Measurements from ENCODE around the gene KDM4F.

The KDM4F gene

DNA sequence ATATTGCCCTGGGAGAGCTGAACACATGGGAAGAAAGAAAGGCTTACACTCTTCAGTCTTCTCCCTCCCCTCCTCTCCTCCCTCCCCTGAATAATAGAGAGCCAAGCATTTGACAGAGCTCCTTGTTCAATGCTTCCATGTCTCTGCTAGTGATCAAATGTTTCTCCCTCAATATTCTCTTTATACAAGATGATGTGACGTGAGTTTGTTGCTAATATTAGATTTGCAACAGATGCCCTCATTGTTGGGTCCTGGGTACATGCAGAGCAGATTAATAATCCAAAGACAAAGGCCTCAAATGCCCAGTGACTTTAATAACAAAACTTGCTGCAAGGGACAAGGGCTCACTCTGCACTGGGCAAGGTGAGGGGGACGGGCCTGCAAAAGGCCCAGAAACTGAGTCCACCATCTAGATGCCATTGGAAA lies 33.4 kb downstream of the KDM4F start:
- no peaks in the 10 kb centered on the region for H3K36me3 ChIP-seq (ENCODE audit: control insufficient read depth, insufficient read depth, low read length)
- no peak overlapping the region for H3K4me2 ChIP-seq (ENCODE audit: low read length)
- H3K9ac ChIP-seq: no peak overlapping the region
- no peak overlapping the region for H3K27ac ChIP-seq
- no peaks in the 10 kb centered on the region for H3K79me2 ChIP-seq
- H3K27me3 ChIP-seq (ENCODE audit: control insufficient read depth, insufficient read depth, low read length): no peaks in the 10 kb centered on the region
- no peaks in the 10 kb centered on the region for H3K9me3 ChIP-seq (ENCODE audit: control insufficient read depth, low read length)
- H3K4me3 ChIP-seq (ENCODE audit: low read depth, low read length): no peak overlapping the region
- no peak for TF ChIP-seq CTCF (IDR thresholded peaks at IDR 0.05)
- H2AFZ ChIP-seq: no peak overlapping the region
- H3K4me1 ChIP-seq: no peaks in the 10 kb centered on the region

- H3K36me3 ChIP-seq (ENCODE audit: control insufficient read depth, insufficient read depth, low read length): no peaks in the 10 kb centered on the region
- no peaks in the 10 kb centered on the region for H3K27me3 ChIP-seq (ENCODE audit: control insufficient read depth, insufficient read depth, low read length)
- no peak overlapping the region for H3K27ac ChIP-seq
- no peak overlapping the region for H3K4me3 ChIP-seq (ENCODE audit: low read depth, low read length)
- no peaks in the 10 kb centered on the region for H3K79me2 ChIP-seq
- H2AFZ ChIP-seq: no peak overlapping the region
- H3K9me3 ChIP-seq (ENCODE audit: control insufficient read depth, low read length): no peaks in the 10 kb centered on the region
- no peaks in the 10 kb centered on the region for H3K4me1 ChIP-seq
- no peak overlapping the region for H3K4me2 ChIP-seq (ENCODE audit: low read length)
- H3K9ac ChIP-seq: no peak overlapping the region
- TF ChIP-seq CTCF (IDR thresholded peaks at IDR 0.05): no peak
These were observed 35.3 kb downstream of the KDM4F start for GRCh38 chr11:95084509-95084908.

DNA sequence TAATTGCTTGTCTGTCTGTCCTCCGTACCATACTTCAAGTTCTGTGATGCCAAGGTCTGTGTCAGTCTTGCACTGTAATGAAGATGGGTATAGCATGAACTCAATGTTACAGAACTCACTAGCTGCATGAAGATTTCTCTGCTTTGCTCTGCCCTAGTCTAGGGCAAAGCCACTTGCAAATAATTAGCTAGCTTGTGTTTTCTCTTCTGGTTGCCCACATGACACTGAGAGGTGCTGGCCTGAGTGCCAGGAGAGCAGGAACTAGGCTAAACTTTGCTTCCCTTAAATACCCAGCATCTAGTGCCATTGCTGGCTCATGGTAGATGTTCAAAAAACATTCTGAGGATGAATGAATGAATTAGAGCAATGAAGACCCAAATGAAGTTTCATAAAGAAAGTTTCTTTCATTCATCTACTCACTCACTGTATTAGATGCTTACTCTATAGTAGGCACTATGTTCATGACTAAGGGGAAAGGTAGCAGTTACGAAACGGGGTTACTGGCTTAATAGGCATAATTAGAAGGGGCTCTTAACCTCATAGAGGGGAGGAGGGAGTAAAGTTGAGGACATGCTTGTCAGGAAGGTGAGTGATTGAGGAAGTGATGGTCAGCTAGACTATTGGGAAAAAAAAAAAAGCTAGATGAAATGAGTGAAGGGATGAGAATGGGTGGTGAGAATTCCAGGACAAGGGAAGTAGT lies 36.0 kb downstream of the KDM4F start:
- Histone ChIP-seq H3K4me2 (ENCODE audit: low read length) (no peak overlapping the region), H3K27me3 (ENCODE audit: control insufficient read depth, insufficient read depth, low read length) (no peaks in the 10 kb centered on the region), H3K36me3 (ENCODE audit: control insufficient read depth, insufficient read depth, low read length) (no peaks in the 10 kb centered on the region), H3K79me2 (no peaks in the 10 kb centered on the region), H3K9me3 (ENCODE audit: control insufficient read depth, low read length) (no peaks in the 10 kb centered on the region), H3K4me3 (ENCODE audit: low read depth, low read length) (no peak overlapping the region), H3K9ac (no peak overlapping the region), H3K27ac (no peak overlapping the region), H2AFZ (no peak overlapping the region), H3K4me1 (no peaks in the 10 kb centered on the region)
- no peak for TF ChIP-seq CTCF (IDR thresholded peaks at IDR 0.05)

DNA sequence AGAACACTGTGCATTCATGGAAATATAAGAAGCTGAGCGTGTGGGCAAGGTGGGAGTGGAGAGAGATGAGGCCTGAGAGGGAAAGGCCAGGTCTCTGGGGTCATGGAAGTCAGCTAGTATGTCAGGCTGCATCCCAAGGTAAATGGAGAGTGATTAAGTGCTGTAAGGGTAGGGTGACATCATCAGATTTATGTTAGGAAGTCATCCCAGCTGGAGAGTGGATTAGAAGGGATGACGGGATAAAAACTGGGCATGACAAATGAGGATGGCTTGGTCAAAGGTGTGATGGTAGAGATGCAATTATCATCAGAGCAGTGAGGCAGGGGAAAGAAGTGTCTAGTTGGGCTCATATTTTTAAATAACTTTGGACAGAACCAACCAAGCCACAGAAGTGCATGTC lies 36.9 kb downstream of the KDM4F start:
- TF ChIP-seq CTCF (IDR thresholded peaks at IDR 0.05): no peak
- Histone ChIP-seq H3K4me1 (peaks cover 3% of the 10 kb centered on the region), H3K27ac (no peak overlapping the region), H3K79me2 (no peaks in the 10 kb centered on the region), H3K36me3 (ENCODE audit: control insufficient read depth, insufficient read depth, low read length) (no peaks in the 10 kb centered on the region), H3K9me3 (ENCODE audit: control insufficient read depth, low read length) (no peaks in the 10 kb centered on the region), H3K9ac (no peak overlapping the region), H3K27me3 (ENCODE audit: control insufficient read depth, insufficient read depth, low read length) (no peaks in the 10 kb centered on the region), H3K4me2 (ENCODE audit: low read length) (no peak overlapping the region), H3K4me3 (ENCODE audit: low read depth, low read length) (no peak overlapping the region), H2AFZ (no peak overlapping the region)

All from parathyroid adenoma (tissue), 2 donors.